Loucy (cell line): ENCODE data around the gene ST8SIA1.

Experiments
- H2AFZ ChIP-seq: fragments of 200-600 bp; sonication (generic); 2 replicates; pipeline ENCODE4 v1.6.0; 2016; ENCODE audit warnings: antibody characterized with exemption, mild to moderate bottlenecking, low read length, moderate library complexity
- H3F3A ChIP-seq: fragments of 200-600 bp; 2 replicates; pipeline ENCODE4 v1.6.0; 2016; ENCODE audit warnings: antibody characterized with exemption, low read depth, mild to moderate bottlenecking
- H3K27me3 ChIP-seq: fragments of 200-600 bp; sonication (generic); 2 replicates; pipeline ENCODE4 v1.6.1; 2014; ENCODE audit warnings: low read length, mild to moderate bottlenecking; ENCODE audit not compliant: insufficient read depth, poor library complexity, severe bottlenecking
- H3K36me3 ChIP-seq: fragments of 200-600 bp; sonication (generic); 2 replicates; pipeline ENCODE4 v1.6.1; 2016; ENCODE audit warnings: low read length; ENCODE audit not compliant: insufficient read depth
- H3K4me1 ChIP-seq: fragments of 200-600 bp; sonication (generic); 2 replicates; pipeline ENCODE4 v1.5.1; 2014; ENCODE audit warnings: low read length, mild to moderate bottlenecking; ENCODE audit not compliant: insufficient read depth, poor library complexity, severe bottlenecking
- H3K4me2 ChIP-seq: fragments of 200-600 bp; sonication (generic); 2 replicates; pipeline ENCODE4 v1.6.0; 2014; ENCODE audit warnings: antibody characterized with exemption, low read length, low read depth, mild to moderate bottlenecking; ENCODE audit not compliant: poor library complexity, severe bottlenecking
- H3K4me3 ChIP-seq: fragments of 200-600 bp; sonication (generic); 2 replicates; pipeline ENCODE4 v1.5.1; 2014; ENCODE audit warnings: low read length, mild to moderate bottlenecking, mixed read lengths; ENCODE audit not compliant: poor library complexity, severe bottlenecking
- H3K79me2 ChIP-seq: fragments of 200-600 bp; sonication (generic); 2 replicates; pipeline ENCODE4 v1.6.1; 2014; ENCODE audit warnings: low read length; ENCODE audit not compliant: insufficient read depth
- H3K9ac ChIP-seq: fragments of 200-600 bp; sonication (generic); 2 replicates; pipeline ENCODE4 v1.6.0; 2014; ENCODE audit warnings: mild to moderate bottlenecking, low read depth, low read length, moderate library complexity; ENCODE audit not compliant: poor library complexity, severe bottlenecking
- H3K9me2 ChIP-seq: fragments of 200-600 bp; sonication (generic); replicated peaks from 2 replicates; pipeline ENCODE4 v1.6.1; 2016; ENCODE audit warnings: low read depth, low read length, mixed read lengths
- H3K9me3 ChIP-seq: fragments of 200-600 bp; sonication (generic); 2 replicates; pipeline ENCODE4 v1.6.1; 2014; ENCODE audit warnings: mild to moderate bottlenecking, antibody characterized with exemption, low read length, low read depth; ENCODE audit not compliant: insufficient read depth
- H4K20me1 ChIP-seq: fragments of 200-600 bp; sonication (generic); 2 replicates; pipeline ENCODE4 v1.6.0; 2014; ENCODE audit warnings: antibody characterized with exemption, low read length, mild to moderate bottlenecking; ENCODE audit not compliant: insufficient read depth, poor library complexity, severe bottlenecking
- CTCF ChIP-seq: fragments of 200-600 bp; sonication (generic); conservative IDR thresholded peaks from 2 replicates; pipeline ENCODE4 v1.5.1; 2014; ENCODE audit warnings: mild to moderate bottlenecking, antibody characterized with exemption, low read length
- EZH2phosphoT487 ChIP-seq: fragments of 200-600 bp; IDR thresholded peaks from 2 replicates; pipeline ENCODE4 v1.6.1; 2018; ENCODE audit warnings: antibody characterized with exemption, mild to moderate bottlenecking, moderate library complexity, borderline replicate concordance

Gene ST8SIA1

GRCh38 chr12:22339691-22340090 is 5.2 kb upstream of the ST8SIA1 start:
- no peaks in the 10 kb centered on the region for H4K20me1 ChIP-seq
- no peaks in the 10 kb centered on the region for H3K27me3 ChIP-seq
- H3K9me2 ChIP-seq, result no peaks in the 10 kb centered on the region
- H2AFZ ChIP-seq, result no peak overlapping the region
- H3K9ac ChIP-seq, result no peak overlapping the region
- H3K36me3 ChIP-seq, result no peaks in the 10 kb centered on the region
- no peaks in the 10 kb centered on the region for H3K79me2 ChIP-seq
- no peak for TF ChIP-seq CTCF
- no peak for TF ChIP-seq EZH2phosphoT487
- H3K4me3 ChIP-seq, result no peak overlapping the region
- no peaks in the 10 kb centered on the region for H3F3A ChIP-seq
- H3K9me3 ChIP-seq, result 0 out of 2 replicates have a peak, but pooled peaks cover 3% of the 10 kb centered on the region
- no peak overlapping the region for H3K4me2 ChIP-seq
- no peaks in the 10 kb centered on the region for H3K4me1 ChIP-seq

- no peaks in the 10 kb centered on the region for H3K27me3 ChIP-seq
- H3K9ac ChIP-seq, result peak overlapping the region; percentile 7
- H3K9me3 ChIP-seq, result no peaks in the 10 kb centered on the region
- H4K20me1 ChIP-seq, result no peaks in the 10 kb centered on the region
- no peaks in the 10 kb centered on the region for H3K9me2 ChIP-seq
- H3K79me2 ChIP-seq, result no peaks in the 10 kb centered on the region
- no peak for TF ChIP-seq EZH2phosphoT487
- peak; percentile 54 for TF ChIP-seq CTCF
- no peaks in the 10 kb centered on the region for H3K36me3 ChIP-seq
- H2AFZ ChIP-seq, result peak overlapping the region; percentile 77
- no peaks in the 10 kb centered on the region for H3F3A ChIP-seq
- H3K4me2 ChIP-seq, result peak overlapping the region; percentile 54
- H3K4me1 ChIP-seq, result no peaks in the 10 kb centered on the region
- peak overlapping the region; percentile 69 for H3K4me3 ChIP-seq
These were observed 1.3 kb upstream of the ST8SIA1 start for GRCh38 chr12:22335794-22336166.

GRCh38 chr12:22333713-22334409 is 646 bp downstream of the ST8SIA1 start:
- H3K9me3 ChIP-seq, result no peaks in the 10 kb centered on the region
- no peaks in the 10 kb centered on the region for H3F3A ChIP-seq
- no peaks in the 10 kb centered on the region for H3K27me3 ChIP-seq
- no peak overlapping the region for H3K4me3 ChIP-seq
- H3K9ac ChIP-seq, result no peak overlapping the region
- no peaks in the 10 kb centered on the region for H3K79me2 ChIP-seq
- H3K36me3 ChIP-seq, result no peaks in the 10 kb centered on the region
- H3K9me2 ChIP-seq, result no peaks in the 10 kb centered on the region
- H3K4me2 ChIP-seq, result no peak overlapping the region
- H3K4me1 ChIP-seq, result no peaks in the 10 kb centered on the region
- H2AFZ ChIP-seq, result no peak overlapping the region
- TF ChIP-seq EZH2phosphoT487, result no peak
- no peak for TF ChIP-seq CTCF
- no peaks in the 10 kb centered on the region for H4K20me1 ChIP-seq
